K562 (cell line): ENCODE data around the gene ZDHHC19. TPM values are rescaled to one million over a fixed set of nuclear protein-coding genes. Genes with fewer than 3 reads are reported as not detected.

ENCODE experiments used
- ATF3 ChIP-seq, 2 experiments: fragments of 450-650 bp in 1 of 2; sonication (generic) in 1 of 2; formaldehyde crosslinking in 1 of 2; IDR thresholded peaks in 1 of 2; conservative IDR thresholded peaks in 1 of 2; 2 replicates each; pipeline versions ENCODE4 v1.6.1 to v1.8.1; 2016 to 2023; ENCODE audit warnings: mild to moderate bottlenecking in 2 of 2, moderate library complexity in 2 of 2, inconsistent platforms in 1 of 2, missing genetic modification reagents in 1 of 2
- E2F1 ChIP-seq: sonication (generic); formaldehyde crosslinking; IDR thresholded peaks from 2 replicates; pipeline ENCODE4 v1.8.1; 2023; ENCODE audit warnings: mild to moderate bottlenecking, missing genetic modification reagents, moderate library complexity
- NR2C2 ChIP-seq, 2 experiments: fragments of 200-800 bp in 1 of 2; sonication (Bioruptor generic) in 1 of 2; sonication (generic) in 1 of 2; formaldehyde crosslinking in 1 of 2; IDR thresholded peaks; 2 replicates each; pipeline versions ENCODE4 v1.6.1 to v1.8.0; 2016 to 2022; ENCODE audit warnings: mild to moderate bottlenecking in 1 of 2, missing compliant biosample characterization in 1 of 2, missing genetic modification characterization in 1 of 2, missing genetic modification reagents in 1 of 2
- ZBTB1 ChIP-seq: sonication (generic); formaldehyde crosslinking; IDR thresholded peaks from 2 replicates; pipeline ENCODE4 v1.8.1; 2023; ENCODE audit warnings: missing genetic modification reagents, low read depth, mild to moderate bottlenecking, borderline replicate concordance
- ZBTB33 ChIP-seq: sonication (generic); formaldehyde crosslinking; IDR thresholded peaks from 2 replicates; pipeline ENCODE4 v1.8.1; 2023; ENCODE audit warnings: mild to moderate bottlenecking, missing genetic modification reagents
- ZHX1 ChIP-seq: fragments of 150-350 bp; conservative IDR thresholded peaks from 2 replicates; pipeline ENCODE4 v1.6.1; 2014; ENCODE audit warnings: low read length
- ZNF561 ChIP-seq: fragments of 450-650 bp; formaldehyde crosslinking; conservative IDR thresholded peaks from 2 replicates; pipeline ENCODE4 v1.4.0; 2020; ENCODE audit warnings: mild to moderate bottlenecking, moderate library complexity
- ZNF644 ChIP-seq: fragments of 200-800 bp; sonication (Bioruptor generic); IDR thresholded peaks from 2 replicates; pipeline ENCODE4 v1.6.1; 2016; ENCODE audit warnings: low read depth, missing genetic modification characterization, missing compliant biosample characterization
- ZNF778 ChIP-seq: fragments of 450-650 bp; formaldehyde crosslinking; IDR thresholded peaks from 2 replicates; pipeline ENCODE4 v1.4.0; 2020; ENCODE audit warnings: mild to moderate bottlenecking, moderate library complexity
- polyA plus RNA-seq, 8 experiments: library from polyadenylated mRNA; depleted of rRNA in 4 of 8; stranded (reverse) in 5 of 8; unstranded in 3 of 8; fragments of >200 nt; fragmentation: Nextera tagmentation in 2 of 8; fragmentation: Illumina TruSeq in 1 of 8; extraction: Ambion mirVana in 2 of 8; extraction: Trizol in 1 of 8; gene quantifications; 2 replicates each; pipeline versions ENCODE4 v1.2.1 to v1.2.3, GENCODE V29; 2011 to 2014; ENCODE audit warnings: inconsistent platforms in 1 of 8, missing spikeins in 1 of 8
- total RNA-seq, 7 experiments: library from RNA; depleted of rRNA in 6 of 7; stranded (reverse); fragments of >200 nt in 6 of 7; fragmentation: Illumina TruSeq in 2 of 7; extraction: Trizol in 2 of 7; gene quantifications; 2 replicates each; pipeline versions ENCODE4 v1.2.1 to v1.2.3, GENCODE V29; 2011 to 2021; ENCODE audit warnings: low replicate concordance in 1 of 7

Gene ZDHHC19
- total and polyA plus RNA-seq, 9 of the 15 experiments (the other 6 are each of a cell fraction or from before 2014, with no cell fraction given), result 0.40 to 5.5 (median 1.1) TPM

GRCh38 chr3:196175722-196176121 is 35.5 kb downstream of the ZDHHC19 start (continued):
- TF ChIP-seq ZBTB33 (CRISPR knock-in tag) (peak; percentile 38; the same call in 1 of the 2 replicates), NR2C2 (CRISPR knock-in tag; IDR thresholded peaks at IDR 0.05) (peak; percentile 77; the same call in 1 of the 2 replicates), NR2C2 (tag; IDR thresholded peaks at IDR 0.05) (peak; percentile 33; the same call in 1 of the 2 replicates), ZNF561 (CRISPR knock-in tag) (no peak), ZNF644 (tag) (no peak), ATF3 (IDR thresholded peaks at IDR 0.05) (0 out of 2 replicates have a peak, but pooled peaks have one; percentile 22), ATF3 (CRISPR knock-in tag; conservative IDR thresholded peaks at IDR 0.05) (no peak), ZHX1 (no peak), ZNF778 (CRISPR knock-in tag) (no peak), ZBTB1 (no peak), E2F1 (no peak)
